Body of pancreas (tissue), 4 donors: ENCODE measurements around the gene TMEM221. TPM values are rescaled to one million over a fixed set of nuclear protein-coding genes. Genes with fewer than 3 reads are reported as not detected.
A peak's percentile ranks its signal among the peaks of the same experiment; 100 is the strongest.

Experiments
- ATAC-seq: fragments of 150-250 bp; one replicate; pipeline ENCODE4 v1.9.1; 2016
- DNase-seq, 4 donors: peaks; one replicate each; pipeline ENCODE4 v3.0.0-alpha.2; 2019
- H3K27ac ChIP-seq, 4 donors: fragments of 200-600 bp; sonication (generic); 1 replicate in 3 of 4; 2 replicates in 1 of 4; pipeline versions ENCODE4 v1.5.1 to v1.6.1; 2016 to 2019; ENCODE audit warnings: mild to moderate bottlenecking in 1 of 4, mixed read lengths in 1 of 4, moderate library complexity in 1 of 4
- H3K27me3 ChIP-seq, 2 donors: fragments of 200-600 bp; sonication (generic); one replicate each; pipeline ENCODE4 v1.6.0; 2016; ENCODE audit warnings: mild to moderate bottlenecking in 1 of 2
- H3K36me3 ChIP-seq, 2 donors: fragments of 200-600 bp; sonication (generic); replicated peaks in 1 of 2; 2 replicates each; pipeline ENCODE4 v1.5.1; 2016; ENCODE audit warnings: low read depth in 2 of 2; ENCODE audit not compliant: insufficient read depth in 1 of 2
- H3K4me1 ChIP-seq: fragments of 200-600 bp; sonication (generic); one replicate; pipeline ENCODE4 v1.6.0; 2016
- H3K4me3 ChIP-seq, 2 donors: fragments of 200-600 bp; sonication (generic); 1 replicate in 1 of 2; 2 replicates in 1 of 2; pipeline ENCODE4 v1.5.1; 2016 to 2019
- H3K9me3 ChIP-seq, 3 donors: fragments of 200-600 bp; sonication (generic); 1 replicate in 2 of 3; 2 replicates in 1 of 3; pipeline ENCODE4 v1.5.1; 2016
- CTCF ChIP-seq, 7 experiments: fragments of 450-650 bp in 4 of 7; fragments of 200-600 bp in 3 of 7; sonication (generic) in 3 of 7; IDR thresholded peaks; one replicate each; pipeline ENCODE4 v1.5.1; 2016 to 2019; ENCODE audit warnings: antibody characterized with exemption in 7 of 7
- POLR2A ChIP-seq, 3 donors: fragments of 450-650 bp; IDR thresholded peaks; one replicate each; pipeline ENCODE4 v1.6.1; 2016; ENCODE audit warnings: antibody characterized with exemption in 3 of 3, mild to moderate bottlenecking in 2 of 3
- WGBS, 2 donors: methylation state at CpG; one replicate each; pipeline ENCODE4 v1.1.5; 2017; 5-methylcytosine and 5-hydroxymethylcytosine counted together
- intact Hi-C: fragments of 100-400 bp; cut with DNase I; formaldehyde crosslinking; loops from one replicate; pipeline ENCODE4 v1.15.1; 2023
- total RNA-seq, 2 donors: library from RNA; depleted of rRNA; stranded (reverse); fragments of >200 nt; gene quantifications; one replicate each; pipeline ENCODE4 v1.1.0, GENCODE V29; 2016

The TMEM221 gene
- total RNA-seq, 2 donors from 2014 or later, result 0.52 TPM; not detected in 1

- TF ChIP-seq CTCF (IDR thresholded peaks at IDR 0.05) (peak in 2 of 7 experiments; percentile 10 to 13), POLR2A (IDR thresholded peaks at IDR 0.05) (no peak)
- Histone ChIP-seq H3K27ac (no peak overlapping the region), H3K4me1 (peaks cover 9% of the 10 kb centered on the region), H3K27me3 (no peaks in the 10 kb centered on the region), H3K9me3 (no peaks in the 10 kb centered on the region), H3K36me3 (no peaks in the 10 kb centered on the region), H3K4me3 (no peak overlapping the region)
- no peak for ATAC-seq
- intact Hi-C loops, result no loop called here
- no peak for DNase-seq
- 36 to 52% methylated on average over 18 to 27 of the region's 27 CpGs for WGBS, 2 donors
Measured at GRCh38 chr19:17424743-17425365, 23.6 kb downstream of the TMEM221 start.

GRCh38 chr19:17423429-17424208 is 24.8 kb downstream of the TMEM221 start:
- intact Hi-C loops, result no loop called here
- DNase-seq, result no peak
- H3K27ac ChIP-seq, result no peak overlapping the region
- TF ChIP-seq POLR2A (IDR thresholded peaks at IDR 0.05) (no peak), CTCF (IDR thresholded peaks at IDR 0.05) (no peak)
- no peaks in the 10 kb centered on the region for H3K9me3 ChIP-seq
- peaks cover 14% of the 10 kb centered on the region for H3K4me1 ChIP-seq
- H3K27me3 ChIP-seq, result no peaks in the 10 kb centered on the region
- 93 to 95% methylated on average over 16 to 20 of the region's 20 CpGs for WGBS, 2 donors
- H3K4me3 ChIP-seq, result no peak overlapping the region
- no peaks in the 10 kb centered on the region for H3K36me3 ChIP-seq
- ATAC-seq, result no peak

GRCh38 chr19:17421942-17422341 is 26.5 kb downstream of the TMEM221 start:
- TF ChIP-seq POLR2A (IDR thresholded peaks at IDR 0.05), result no peak
- TF ChIP-seq CTCF (IDR thresholded peaks at IDR 0.05), result no peak
- Histone ChIP-seq H3K36me3 (no peaks in the 10 kb centered on the region), H3K4me3 (no peak overlapping the region), H3K27me3 (no peaks in the 10 kb centered on the region), H3K4me1 (peaks cover 14% of the 10 kb centered on the region), H3K27ac (no peak overlapping the region), H3K9me3 (no peaks in the 10 kb centered on the region)
- WGBS, 2 donors, result 93 to 100% methylated on average over 4 of the region's 4 CpGs
- ATAC-seq (no peak), DNase-seq (no peak)
- intact Hi-C loops, result no loop called here

GRCh38 chr19:17420475-17420924 is 28.0 kb downstream of the TMEM221 start:
- Histone ChIP-seq H3K27me3 (no peaks in the 10 kb centered on the region), H3K4me3 (peak overlapping the region; percentile 64 to 96), H3K27ac (peak overlapping the region in 1 of 4 donors; percentile 30), H3K4me1 (peaks cover 14% of the 10 kb centered on the region), H3K36me3 (no peaks in the 10 kb centered on the region), H3K9me3 (no peaks in the 10 kb centered on the region)
- TF ChIP-seq CTCF (IDR thresholded peaks at IDR 0.05) (no peak), POLR2A (IDR thresholded peaks at IDR 0.05) (no peak)
- intact Hi-C loops, result no loop called here
- DNase-seq (peak; percentile 21 to 31 (median 24)), ATAC-seq (no peak)
- 7 to 22% methylated on average over 8 to 24 of the region's 25 CpGs for WGBS, 2 donors
